PC-9 (cell line): ENCODE data around the gene CYFIP1.

Experiments
- CTCF ChIP-seq: fragments of 200-600 bp; sonication (generic); conservative IDR thresholded peaks from 2 replicates; pipeline ENCODE4 v1.6.1; 2017; ENCODE audit warnings: mixed run types, antibody characterized with exemption, mild to moderate bottlenecking, moderate library complexity
- EZH2 ChIP-seq: fragments of 200-600 bp; sonication (generic); IDR thresholded peaks from 2 replicates; pipeline ENCODE4 v1.8.0; 2017; ENCODE audit warnings: antibody characterized with exemption, low read depth

GRCh38 chr15:22884344-22884743 is 95.8 kb downstream of the CYFIP1 start:
- no peak for TF ChIP-seq CTCF
- TF ChIP-seq EZH2 = no peak
